KG1 (cell line): ENCODE measurements around the gene CLIP3.
"Not testable (repeated sequence)": the region's sequence is repeated elsewhere in the genome, so short reads cannot be mapped to it uniquely, and the experiment has no call there.

Experiments
- DNase-seq: peaks from one replicate; lab custom pipeline; 2025; lab: John Stamatoyannopoulos, UW

CLIP3 gene

DNA sequence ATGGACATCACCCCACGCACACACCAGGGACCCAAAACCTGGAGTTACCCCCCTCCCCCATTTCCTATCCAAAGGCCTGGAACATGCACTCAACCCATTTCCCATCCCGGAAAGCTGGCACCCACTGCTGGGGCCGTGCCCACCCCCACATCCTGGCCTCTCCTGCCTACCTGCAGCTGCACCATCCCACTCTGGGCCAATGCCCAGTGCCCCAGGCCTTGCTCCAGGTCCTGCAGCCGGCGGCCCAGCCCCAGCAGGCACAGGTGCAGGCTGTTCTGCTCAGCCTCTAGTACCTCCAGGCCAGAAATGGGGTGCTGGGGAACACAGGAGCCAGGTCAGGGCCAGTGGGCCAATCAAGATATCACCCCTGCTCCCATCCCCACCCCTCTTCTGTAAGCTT lies 25.7 kb downstream of the CLIP3 start:
- no peak for DNase-seq

DNA sequence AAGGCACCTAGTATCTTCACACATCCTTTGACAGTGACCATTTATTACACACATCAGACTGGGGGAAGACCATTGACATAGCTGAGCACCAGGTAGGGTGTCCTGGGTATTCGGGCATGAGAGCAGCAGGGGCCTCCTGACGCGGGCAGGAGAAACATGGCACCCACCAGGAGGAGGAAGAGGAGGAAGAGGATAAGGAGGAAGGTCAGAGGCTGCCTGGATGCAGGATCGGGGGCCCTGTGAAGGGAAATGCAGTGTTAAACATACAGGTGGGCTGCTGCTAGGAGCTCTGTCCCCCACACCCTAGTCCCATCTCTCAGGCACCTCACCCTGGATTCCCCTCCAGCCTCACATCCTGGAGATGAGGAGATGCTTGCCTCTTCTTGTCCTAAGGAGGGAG lies 29.4 kb downstream of the CLIP3 start:
- no peak for DNase-seq

DNA sequence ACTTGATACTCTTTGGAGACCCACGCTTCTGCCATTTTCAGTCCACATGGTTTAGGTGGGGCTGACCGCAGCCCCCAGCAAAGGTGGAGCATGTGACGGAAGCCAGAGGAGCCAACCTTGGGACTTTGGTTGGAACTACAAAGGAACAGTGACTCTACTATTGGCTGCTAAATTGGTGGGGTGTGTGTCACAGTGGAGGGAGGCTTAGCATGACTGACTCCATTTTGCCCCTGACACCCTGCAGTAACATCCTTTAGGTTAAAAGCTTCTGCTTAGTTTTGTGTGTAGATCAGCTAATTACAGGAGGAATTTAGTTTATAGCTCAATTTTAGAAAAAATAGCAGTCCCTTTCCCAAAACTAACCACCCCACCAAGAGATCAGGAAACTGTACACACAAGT lies 31.1 kb downstream of the CLIP3 start:
- DNase-seq, result no peak

DNA sequence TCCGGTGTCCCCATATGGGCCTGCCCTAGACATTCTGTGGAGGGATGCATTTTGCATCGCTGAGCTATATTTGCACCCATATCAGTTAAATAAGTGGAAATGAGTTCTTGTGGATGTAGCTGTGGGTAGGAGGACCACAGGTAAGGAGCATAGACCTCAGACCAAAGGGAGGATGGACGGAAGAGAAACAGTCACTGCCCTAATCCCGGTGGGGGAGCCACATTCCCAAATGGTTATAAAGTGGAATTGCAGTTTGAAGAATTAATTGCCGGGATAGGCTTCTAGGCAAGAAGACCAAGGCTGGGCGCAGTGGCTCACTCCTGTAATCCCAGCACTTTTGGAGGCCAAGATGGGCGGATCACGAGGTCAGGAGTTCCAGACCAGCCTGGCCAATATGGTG lies 35.9 kb downstream of the CLIP3 start:
- no peak for DNase-seq

DNA sequence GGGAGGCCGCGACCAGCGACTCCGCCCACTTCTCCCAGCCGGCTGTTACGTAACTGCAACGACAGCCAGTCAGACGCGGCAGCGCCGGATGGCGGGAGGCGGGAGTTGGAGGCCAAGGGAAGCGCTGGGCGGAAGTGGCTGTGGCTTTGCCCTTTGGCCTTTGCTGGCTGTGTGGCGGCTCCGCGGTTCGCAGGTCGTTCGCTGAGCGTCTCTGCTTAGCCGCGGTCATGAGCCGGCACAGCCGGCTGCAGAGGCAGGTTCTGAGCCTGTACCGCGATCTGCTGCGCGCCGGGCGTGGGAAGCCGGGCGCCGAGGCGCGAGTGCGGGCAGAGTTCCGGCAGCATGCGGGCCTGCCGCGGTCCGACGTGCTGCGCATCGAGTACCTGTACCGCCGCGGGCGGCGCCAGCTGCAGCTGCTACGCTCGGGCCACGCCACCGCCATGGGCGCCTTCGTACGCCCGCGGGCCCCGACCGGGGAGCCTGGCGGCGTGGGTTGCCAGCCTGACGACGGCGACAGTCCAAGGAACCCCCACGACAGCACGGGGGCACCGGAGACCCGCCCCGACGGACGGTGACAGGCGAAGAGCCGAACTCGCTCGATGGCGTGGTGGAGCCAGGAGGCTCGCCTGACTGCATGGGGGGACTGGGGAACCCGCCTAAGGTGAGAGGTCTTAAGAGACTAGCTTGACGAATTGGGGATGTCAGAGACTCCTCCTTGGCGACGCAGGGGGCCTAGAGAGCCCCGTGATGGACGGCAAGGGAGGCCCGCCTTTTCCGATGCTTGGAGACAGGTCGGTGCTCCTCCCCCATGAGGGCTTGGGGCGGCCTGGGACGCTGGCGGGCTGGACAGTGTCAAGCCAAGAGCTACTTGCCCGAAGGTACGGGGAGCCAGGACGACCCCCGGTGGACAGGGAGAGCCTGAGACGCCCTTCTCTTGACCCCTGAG lies 37.4 kb downstream of the CLIP3 start, which contains the start of gene SDHAF1:
Gene SDHAF1 (plus strand): TSS at position 141 of the 946 bp plus-strand sequence. CDS start 87 bp downstream, at position 228.
- DNase-seq, result peak; percentile 84

DNA sequence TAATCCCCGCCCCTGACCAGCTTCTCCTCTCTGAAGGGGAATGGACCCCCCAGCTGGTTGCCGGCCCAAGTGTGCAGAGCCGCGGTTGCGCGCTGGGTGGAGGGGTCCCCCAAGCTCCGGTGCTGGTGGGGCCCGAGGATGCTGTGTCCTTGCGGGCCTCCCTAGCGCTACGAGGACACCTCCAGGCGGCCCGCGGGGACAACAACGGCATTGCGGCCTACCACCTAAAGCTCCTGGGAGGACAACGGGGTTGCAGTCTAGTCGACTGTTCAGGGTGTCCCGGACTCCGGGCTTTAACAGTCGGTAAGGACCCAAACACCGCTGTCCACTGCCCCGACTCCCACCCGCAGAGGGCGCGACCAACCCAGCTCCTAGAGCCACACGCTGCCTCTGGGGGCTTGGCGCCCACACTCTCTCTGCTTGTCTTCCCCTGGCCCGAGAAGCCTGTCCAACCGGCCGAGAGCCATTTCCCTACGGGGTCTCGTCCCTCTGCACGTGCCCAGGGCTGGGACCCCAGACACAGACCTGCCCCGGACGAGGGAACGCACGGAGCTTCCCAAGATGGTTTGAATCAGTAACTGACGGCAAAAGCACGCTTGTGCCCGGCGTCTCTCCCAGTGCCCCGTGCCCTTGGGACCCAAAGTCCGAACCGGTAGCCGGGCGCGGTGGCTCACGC lies 38.6 kb downstream of the CLIP3 start:
- no peak for DNase-seq

DNA sequence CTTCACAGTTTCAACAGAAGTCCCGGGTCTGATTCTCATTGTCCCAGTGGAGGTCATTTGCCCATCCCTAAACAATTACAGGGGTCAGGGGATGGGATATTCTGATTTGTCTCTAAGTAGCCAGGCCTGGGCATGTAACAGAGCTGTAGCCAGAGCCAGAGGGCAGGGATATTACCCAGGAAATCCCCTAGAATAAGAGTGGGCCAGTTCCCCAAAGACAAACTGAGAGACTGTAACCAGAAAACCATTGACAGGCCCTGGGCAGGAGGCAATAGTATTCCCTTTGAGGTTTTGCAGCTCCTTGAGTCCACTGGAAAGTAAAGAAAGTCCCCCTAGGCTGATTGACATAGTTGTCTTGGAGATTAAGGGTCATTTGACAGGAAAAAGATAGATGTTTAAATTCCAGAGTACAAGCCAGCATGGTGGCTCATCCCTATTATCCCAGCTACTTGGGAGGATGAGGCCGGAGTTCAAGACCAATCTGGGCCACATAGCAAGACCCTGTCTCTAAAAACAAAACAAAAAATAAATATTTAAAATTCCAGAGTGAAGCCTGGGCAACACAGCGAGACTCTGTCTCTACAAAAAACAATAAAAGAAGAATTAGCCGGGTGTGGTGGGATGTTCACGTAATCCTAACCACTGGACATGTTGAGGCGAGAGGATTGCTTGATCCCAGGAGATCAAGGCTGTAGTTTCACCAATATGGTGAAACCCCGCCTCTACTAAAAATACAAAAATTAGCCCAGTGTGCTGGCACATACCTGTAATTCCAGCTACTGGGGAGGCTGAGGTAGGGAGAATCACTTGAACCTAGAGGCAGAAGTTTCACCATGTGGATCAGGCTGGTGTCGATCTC lies 39.5 kb downstream of the CLIP3 start:
- DNase-seq, result no peak

DNA sequence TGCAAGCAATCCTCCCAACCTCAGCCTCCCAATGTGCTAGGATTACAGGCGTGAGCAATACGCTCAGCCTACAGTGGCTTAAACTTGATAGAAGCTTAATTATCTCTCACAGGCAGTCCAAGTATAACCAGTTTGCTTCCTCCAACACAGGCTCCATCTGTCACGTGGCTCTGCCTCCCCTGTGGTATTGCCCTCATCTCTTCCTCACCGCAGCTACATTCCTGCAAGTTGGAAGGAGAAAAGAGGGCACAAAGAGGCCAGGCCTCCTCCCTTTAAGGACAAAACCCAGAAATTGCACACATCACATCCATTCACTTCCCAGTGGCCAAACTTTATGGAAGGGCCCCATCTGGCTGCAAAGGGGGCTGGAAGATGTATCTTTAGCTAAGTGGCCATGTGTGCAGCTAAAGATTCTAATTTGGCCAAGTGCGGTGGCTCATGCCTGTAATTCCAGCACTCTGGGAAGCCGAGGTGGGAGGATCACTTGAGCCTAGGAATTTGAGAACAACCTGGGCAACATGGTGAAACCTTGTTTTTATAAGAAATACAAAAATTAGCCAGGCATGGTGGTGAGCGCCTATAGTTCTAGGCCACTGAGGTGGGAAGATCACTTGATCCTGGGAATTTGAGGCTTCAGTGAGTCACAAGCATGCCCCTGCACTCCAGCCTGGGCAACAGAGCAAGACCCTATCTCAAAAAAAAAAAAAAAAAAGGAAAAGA lies 40.8 kb downstream of the CLIP3 start:
- DNase-seq, result no peak

DNA sequence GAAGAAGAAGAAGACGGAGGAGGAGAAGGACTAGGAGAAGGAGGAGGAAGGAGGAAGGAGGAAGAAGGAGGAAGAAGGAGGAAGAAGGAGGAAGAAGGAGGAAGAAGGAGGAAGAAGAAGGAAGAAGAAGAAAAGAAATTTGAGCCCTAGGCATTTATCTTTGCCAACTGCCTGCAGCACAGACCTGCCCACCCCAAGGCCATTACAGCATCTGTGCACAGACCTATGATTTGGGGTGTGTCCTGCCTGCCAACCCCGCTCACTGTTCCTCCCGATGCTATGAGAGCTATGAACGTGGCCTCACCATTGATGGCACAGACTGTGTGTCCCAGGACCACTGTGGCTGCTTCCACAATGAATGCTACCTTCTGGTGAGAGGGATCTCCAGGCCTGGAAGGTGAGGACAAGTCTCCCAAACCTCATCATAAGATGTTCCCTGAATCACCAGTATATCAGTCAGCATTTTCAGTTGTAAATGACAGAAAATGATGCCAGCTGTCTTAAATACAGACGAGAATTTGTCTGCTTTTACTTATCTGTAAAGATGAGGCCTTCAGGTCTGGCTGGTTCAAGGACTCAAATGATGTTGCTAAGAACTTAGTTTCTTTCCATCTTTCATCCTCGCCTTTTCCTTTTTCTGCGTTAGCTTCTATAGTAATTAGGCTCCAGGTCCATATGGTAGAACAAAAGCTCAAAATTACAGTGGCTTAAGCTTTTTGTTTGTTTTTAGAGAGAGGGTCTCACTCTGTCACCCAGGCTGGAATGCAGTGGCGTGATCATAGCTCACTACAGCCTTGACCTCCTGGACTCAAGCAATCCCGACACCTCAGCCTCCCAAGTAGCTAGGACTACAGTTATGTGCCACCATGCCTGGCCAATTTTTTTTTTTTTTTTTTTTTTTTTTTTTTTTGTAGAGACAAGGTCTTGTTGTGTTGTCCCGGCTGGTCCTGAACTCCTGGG lies 41.6 kb downstream of the CLIP3 start:
- no peak for DNase-seq

DNA sequence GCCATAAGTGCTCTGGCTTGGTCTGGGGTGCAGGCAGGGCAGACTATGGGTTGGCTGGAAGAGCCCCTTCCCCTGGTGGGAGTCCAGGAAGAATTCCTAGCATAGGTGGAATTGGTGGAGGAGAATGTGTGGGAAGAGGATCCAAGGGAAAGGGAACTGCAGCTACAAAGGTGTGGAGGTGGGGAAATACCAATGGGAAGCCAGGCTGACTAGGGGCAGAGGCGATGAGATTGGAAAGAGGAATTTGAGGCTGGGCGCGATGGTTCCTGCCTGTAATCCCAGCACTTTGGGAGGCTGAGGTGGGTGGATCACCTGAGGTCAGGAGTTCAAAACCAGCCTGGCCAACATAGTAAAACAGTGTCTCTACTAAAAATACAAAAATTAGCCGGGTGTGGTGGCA lies 42.5 kb downstream of the CLIP3 start:
- DNase-seq, result no peak

DNA sequence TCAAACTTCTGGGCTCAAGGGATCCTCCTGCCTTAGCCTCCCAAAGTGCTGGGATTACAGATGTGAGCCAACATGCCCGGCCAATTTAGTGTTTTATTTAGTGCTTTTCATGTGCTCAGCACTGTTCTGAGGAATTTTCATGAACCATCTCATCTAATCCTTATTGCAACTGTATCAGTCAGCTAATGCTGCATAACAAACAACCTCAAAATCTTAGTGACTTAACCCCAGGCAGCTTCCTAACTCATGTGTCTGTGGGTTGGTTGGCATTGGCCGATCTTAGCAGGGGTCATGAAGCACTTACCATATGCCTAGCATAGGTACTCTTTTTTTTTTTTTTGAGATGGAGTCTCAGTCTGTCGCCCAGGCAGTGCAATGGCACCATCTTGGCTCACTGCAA lies 43.8 kb downstream of the CLIP3 start:
- no peak for DNase-seq

DNA sequence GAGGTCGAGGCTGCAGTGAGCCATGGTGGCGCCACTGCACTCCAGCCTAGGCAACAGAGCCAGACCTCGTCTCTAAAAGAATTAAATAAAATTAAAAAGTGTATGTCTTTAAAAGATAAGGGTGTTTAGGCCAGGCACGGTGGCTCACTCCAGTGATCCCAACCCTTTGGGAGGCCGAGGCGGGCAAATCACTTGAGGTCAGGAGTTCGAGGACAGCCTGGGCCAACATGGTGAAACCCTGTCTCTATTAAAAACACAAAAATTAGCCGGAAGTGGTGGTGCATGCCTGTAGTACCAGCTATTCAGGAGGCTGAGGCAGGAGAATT lies 45.1 kb downstream of the CLIP3 start:
- no peak for DNase-seq

DNA sequence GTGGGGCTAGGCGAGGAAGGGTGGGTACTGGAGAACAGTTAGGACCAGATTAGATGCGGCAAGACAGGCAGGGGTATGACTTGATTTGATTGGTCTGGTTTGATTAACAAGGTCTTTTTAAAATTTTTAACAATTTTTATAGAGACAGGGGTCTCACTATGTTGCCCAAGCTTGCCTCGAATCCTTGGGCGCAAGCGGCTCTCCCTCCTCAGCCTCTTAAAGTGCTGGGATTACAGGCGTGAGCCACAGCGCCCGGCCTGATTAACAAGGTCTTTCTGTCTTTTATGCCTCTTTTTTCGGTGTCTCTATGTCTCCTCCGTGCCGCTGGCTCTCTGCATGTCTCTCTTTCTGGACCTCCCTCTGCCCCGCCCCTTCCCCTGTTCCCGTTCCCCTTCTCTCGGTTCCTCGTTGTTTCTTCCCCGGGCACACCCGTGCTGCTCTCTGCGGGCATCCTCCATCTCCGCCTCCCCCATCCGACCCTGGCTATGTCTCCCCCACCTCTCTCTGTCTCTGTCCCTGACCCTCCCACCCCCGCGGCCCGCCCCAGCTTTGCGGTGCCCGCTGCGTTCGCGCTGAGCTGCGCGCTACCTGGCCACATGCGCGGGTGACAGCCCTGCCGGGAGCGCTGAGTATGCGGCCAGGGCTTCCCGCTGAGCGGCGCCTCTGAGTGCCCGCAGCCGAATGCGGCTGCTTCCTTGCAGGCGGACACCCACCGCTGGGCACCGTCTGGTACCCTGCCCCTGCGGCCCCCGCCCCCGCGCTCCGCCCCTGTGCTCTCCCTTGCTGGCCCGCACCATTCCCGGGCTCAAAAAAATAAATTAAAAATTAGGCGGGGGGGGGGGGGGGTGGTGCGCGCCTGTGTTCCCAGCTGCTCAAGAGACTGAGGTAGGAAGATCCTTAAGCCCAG lies 45.8 kb downstream of the CLIP3 start:
- DNase-seq, result no peak

DNA sequence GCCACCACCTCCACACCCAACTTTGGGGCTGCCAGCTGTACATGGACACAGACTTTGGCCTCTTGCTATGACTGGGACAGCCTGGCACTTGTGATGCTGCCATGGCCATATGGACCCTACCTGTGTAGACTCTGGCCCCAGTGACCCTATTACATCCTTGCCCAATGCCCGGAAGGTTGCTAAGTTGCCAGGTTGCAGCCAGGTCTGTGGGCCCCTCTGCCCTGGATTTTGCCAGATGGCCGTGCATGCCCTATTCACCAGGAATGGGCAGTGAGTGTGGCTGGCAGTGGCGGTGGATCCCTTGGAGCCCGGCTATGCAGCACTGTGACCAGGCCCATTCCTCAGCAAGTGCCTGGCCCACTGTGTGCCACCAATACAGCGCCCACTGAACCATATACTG lies 46.6 kb downstream of the CLIP3 start:
- DNase-seq, result no peak

DNA sequence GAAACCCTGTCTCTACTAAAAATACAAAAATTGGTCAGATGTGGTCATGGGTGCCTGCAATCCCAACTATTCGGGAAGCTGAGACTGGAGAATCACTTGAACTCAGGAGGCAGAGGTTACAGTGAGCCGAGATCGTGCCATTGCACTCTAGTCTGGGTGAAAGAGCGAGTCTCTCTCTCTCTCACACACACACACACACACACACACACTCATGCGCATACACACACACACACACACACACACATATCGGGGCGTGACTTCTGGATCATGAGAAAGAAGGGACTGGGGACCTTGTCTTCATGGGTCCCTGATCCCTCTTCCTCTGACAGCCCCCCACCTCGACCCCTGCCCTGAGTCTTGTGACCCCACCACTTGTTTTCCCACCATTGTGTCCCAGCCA lies 49.5 kb downstream of the CLIP3 start:
- DNase-seq, result no peak

DNA sequence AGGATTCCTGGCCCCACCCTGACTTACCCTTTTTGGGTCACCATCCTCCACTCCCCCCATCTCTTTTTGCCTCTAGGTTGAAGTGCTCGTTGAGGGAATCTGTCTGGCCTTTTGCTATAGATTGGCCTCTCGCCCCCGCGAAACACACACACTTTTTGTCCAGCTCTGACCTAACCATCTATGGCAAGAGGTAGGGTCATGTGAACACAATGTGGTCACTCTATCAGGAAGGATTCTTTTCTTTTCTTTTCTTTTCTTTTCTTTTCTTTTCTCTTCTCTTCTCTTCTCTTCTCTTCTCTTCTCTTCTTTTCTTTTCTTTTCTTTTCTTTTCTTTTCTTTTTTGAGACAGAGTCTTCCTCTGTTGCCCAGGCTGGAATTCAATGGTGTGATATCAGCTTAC lies 51.7 kb downstream of the CLIP3 start:
- not testable (repeated sequence) for DNase-seq

DNA sequence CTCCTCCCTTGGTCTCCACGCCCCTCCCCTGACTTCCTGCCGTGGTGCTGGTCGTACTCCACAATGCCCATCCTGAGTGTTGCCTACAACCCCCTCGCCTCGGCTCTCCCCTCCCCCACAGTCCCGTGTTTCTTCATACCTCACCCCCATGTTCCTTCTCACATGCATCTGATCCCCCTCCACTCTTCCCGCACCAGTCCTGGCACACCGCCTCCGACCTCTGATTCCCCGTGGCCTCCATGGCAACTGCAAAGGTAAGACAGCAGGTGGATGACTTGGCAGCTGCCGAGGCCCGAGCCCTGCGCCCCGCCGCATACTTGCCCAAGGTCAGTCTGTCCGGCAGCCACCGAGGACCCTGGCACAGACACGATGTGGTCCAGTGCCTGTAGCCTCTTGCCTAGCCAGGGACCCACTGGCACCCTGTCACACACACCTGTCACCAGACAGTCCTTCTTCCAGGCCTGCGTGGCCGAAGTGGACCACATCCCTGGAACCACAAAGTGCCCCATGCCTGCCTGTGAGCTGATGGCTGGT lies 53.8 kb downstream of the CLIP3 start:
- no peak for DNase-seq

DNA sequence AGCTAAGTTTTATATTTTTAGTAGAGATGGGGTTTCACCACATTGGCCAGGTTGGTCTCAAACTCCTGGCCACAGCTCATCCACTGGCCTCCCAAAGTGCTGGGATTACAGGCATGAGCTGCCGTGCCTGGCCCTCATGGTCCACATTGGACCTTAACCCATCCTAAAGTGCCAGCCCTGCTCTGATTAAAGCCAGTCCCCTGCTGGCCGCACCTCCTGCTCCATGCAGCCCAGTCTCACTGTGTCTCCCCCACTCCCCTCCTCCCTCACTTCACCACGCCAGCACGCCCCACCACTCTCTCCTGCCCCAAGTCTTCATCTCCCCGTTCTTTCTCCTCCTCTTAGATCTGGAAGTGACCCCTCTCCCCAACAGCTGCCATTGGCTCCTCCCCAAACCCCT lies 54.4 kb downstream of the CLIP3 start:
- DNase-seq, result no peak
